ENCODE measurements around the gene PRADC1.
A peak's percentile ranks its signal among the peaks of the same experiment; 100 is the strongest.
"Not testable (repeated sequence)": the region's sequence is repeated elsewhere in the genome, so short reads cannot be mapped to it uniquely, and the experiment has no call there.

Gene PRADC1

DNA sequence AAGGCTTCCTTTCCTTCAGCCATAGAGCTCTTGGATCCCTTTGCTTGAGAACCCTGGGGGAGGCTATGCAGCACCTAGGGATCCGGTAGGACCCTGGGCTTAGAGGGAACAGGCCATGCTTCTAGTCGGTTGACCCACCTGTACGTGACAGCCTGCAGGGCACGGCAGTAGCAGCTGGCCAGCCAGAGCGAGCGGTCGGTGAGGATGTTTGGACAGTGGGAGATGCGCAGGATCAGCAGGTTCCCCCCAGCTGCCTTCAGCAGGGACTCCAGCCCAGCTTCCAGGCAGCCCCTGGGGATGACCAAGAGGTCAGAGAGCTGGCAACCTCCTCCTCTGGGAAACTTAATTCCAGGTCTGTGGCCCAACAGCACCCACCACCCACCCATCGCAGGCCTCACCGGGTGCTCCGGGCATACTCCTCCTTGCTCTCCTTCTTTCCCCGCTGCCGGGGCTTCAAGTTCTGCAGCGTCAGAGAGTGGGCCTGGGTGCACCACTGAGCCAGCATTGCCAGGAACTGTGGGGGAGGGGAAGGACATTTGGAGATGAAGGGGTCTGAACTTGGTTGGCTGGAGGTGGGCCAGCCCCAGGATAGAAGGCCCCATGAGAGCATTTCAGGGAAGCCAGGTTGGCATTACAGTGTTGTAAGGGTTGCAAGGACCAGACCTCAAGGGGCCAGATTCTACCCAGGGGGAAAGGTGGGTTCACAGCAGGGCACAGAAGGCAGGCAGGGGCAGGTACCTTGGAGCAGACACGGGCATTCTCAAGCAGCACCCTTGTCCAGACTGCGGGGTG is 30.7 kb upstream of the PRADC1 start:
- TF ChIP-seq CTCF (IDR thresholded peaks at IDR 0.05; ENCODE audit: low read depth, low read length, missing control alignments), result no peak
- no peak for DNase-seq (ENCODE audit: low read depth)

GRCh38 chr2:73262691-73263429 is 29.8 kb upstream of the PRADC1 start:
- H3K4me3 ChIP-seq (ENCODE audit: low read depth, low read length); DNase-seq (ENCODE audit: low read depth): not testable (repeated sequence)

More for the DNA sequence above, 30.7 kb upstream of the PRADC1 start:
- H3K4me3 ChIP-seq (ENCODE audit: low read depth, low read length), result no peak overlapping the region

- TF ChIP-seq CTCF (IDR thresholded peaks at IDR 0.05; ENCODE audit: low read depth, low read length, missing control alignments), result no peak
These were observed 29.1 kb upstream of the PRADC1 start for GRCh38 chr2:73262108-73262651.

DNA sequence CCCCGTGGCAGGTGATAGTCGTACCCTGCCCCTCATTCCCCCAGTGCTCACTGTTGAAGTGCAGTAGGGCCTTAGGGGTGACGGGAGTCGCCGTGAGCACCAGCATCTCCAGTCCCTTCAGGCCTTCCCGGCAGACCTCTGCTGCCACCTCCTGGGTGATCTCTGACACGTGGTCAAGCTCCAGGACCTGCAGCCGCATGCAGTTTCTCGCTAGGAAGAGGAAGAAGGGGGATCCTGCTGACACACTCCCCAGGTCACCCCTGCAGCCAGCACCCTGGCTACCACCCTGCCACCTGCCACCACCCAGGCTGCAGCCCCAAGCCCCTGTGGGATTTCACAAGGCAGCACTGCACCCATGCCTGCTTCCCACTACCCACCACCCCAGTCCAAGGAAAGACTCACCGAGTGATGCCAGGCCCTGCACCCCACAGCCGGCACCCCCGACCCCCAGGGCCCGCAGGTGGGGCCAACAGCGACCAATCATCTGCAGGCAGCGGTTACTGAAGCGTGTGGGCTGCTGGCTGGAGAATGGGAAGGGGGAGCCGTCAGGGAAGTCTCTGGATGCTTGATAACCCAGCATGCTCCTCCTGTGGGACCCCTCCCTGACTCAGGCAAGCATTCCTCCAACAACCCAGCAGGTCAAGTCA is 27.4 kb upstream of the PRADC1 start:
- DNase-seq (ENCODE audit: low read depth), result no peak

More at GRCh38 chr2:73262108-73262651, 29.1 kb upstream of the PRADC1 start:
- DNase-seq (ENCODE audit: low read depth), result no peak
- H3K4me3 ChIP-seq (ENCODE audit: low read depth, low read length), result no peak overlapping the region

DNA sequence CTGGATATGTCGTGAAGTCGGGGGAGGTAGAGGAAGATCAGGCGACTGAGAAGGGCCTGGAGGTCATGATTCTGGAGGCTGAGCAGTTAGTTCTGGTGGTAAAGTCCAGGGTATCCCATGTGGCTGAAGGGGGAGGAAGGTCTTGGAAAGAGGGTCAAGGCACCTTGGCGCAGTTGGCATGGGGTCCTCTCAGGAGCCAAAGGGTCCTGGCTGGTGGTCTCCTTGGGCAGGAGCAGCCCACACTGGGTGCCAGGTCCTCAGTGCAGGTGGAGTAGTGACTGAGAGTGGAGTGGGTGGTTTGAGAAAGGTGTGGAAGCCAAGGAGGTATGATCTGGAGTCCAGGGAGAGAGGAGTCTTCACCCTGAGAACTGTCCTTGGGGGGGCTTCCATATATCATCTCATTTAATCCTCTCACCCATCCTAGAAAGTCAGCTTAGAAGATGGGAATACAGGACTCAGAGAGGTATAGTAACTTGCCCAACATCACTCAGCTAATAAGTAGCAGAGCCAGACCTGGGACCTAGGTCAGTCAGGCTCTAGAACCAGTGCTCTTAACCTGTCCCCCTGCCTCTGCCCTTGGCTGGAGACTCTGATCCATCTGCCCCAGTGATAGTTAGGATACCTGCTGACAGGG is 26.8 kb upstream of the PRADC1 start:
- TF ChIP-seq CTCF (IDR thresholded peaks at IDR 0.05; ENCODE audit: low read depth, low read length, missing control alignments), result no peak
- H3K4me3 ChIP-seq (ENCODE audit: low read depth, low read length), result no peak overlapping the region
- DNase-seq (ENCODE audit: low read depth), result no peak

More for the DNA sequence above, 27.4 kb upstream of the PRADC1 start:
- TF ChIP-seq CTCF (IDR thresholded peaks at IDR 0.05; ENCODE audit: low read depth, low read length, missing control alignments), result peak; percentile 33
- H3K4me3 ChIP-seq (ENCODE audit: low read depth, low read length), result no peak overlapping the region

DNA sequence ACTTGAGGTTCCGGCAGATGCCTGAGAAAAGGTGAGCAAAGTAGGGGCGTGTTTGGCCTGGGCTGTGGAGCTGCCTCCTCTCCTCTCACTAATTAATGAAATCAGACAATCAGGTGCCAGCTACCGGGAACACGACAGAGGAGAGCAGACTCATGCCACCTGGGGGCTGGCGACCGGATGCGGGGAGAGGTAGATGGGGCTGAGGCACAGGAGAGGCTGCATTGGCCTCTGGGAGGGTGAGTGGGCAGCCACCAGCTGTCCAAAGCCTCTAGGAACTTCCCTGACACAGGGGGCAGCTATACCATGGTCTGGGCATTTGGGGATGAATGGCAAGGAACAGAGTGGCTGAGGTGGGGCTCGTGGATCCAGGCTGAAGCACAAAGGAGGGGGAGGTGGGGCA is 26.2 kb upstream of the PRADC1 start:
- no peak for DNase-seq (ENCODE audit: low read depth)
- H3K4me3 ChIP-seq (ENCODE audit: low read depth, low read length), result no peak overlapping the region
- TF ChIP-seq CTCF (IDR thresholded peaks at IDR 0.05; ENCODE audit: low read depth, low read length, missing control alignments), result no peak

DNA sequence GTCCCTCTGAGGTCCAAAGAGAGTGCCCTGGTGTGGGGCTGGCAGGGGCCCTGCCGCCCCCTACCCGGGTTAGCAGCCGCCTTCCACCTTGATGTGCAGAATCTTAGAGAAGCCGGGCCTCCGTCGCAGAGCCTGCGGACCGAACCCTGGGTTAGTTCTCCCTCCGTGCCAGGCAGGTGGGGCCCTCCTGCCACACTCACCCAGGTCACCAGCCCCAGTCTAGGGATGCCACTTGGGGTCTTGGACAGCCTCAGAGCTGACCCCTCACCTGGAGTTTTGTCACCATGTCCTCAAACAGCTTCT is 25.8 kb upstream of the PRADC1 start:
- no peak for DNase-seq (ENCODE audit: low read depth)
- no peak overlapping the region for H3K4me3 ChIP-seq (ENCODE audit: low read depth, low read length)
- TF ChIP-seq CTCF (IDR thresholded peaks at IDR 0.05; ENCODE audit: low read depth, low read length, missing control alignments), result no peak

Data from GM12864 (cell line).